ENCODE data around the gene SIRPB2.

SIRPB2 gene

DNA sequence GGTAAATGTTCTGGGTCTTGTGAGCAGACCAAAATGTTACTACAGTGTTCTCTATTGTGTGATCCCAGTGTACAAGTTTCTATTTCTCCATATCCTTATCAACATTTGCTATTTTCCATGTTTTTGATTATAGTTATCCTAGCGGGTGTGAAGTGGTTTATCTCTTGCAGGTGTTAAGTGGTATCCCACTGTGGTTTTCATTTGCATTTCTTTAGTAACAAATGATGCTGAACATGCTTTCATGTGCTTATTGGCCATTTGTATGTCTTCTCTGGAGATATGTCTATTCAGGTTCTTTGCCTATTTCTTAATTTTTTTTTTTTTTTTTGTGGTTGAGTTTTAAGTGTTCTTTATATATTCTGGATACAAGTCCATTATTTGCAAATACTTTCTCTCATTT, 60.1 kb downstream of the SIRPB2 start:
- no peak overlapping the region for H3K23ac ChIP-seq (ENCODE audit: low read depth, low read length, poor library complexity)
- no peak overlapping the region for H2BK5ac ChIP-seq (ENCODE audit: low read length)
- no peak overlapping the region for H2AFZ ChIP-seq (ENCODE audit: low read length)
- no peak overlapping the region for H3K27ac ChIP-seq (replicated peaks; ENCODE audit: low read length)
- H3K27me3 ChIP-seq (ENCODE audit: control insufficient read depth in 3 of 3, insufficient read depth in 3 of 3, low read depth in 1 of 3, low read length in 3 of 3): no peaks in the 10 kb centered on the region
- H3K4ac ChIP-seq (ENCODE audit: low read length): no peak overlapping the region
- no peak overlapping the region for H3K18ac ChIP-seq (ENCODE audit: low read length)
- H3K36me3 ChIP-seq (replicated peaks in 1 of 2; ENCODE audit: control insufficient read depth in 2 of 2, insufficient read depth in 2 of 2, low read length in 2 of 2): no peaks in the 10 kb centered on the region
- no peak overlapping the region for H3K4me3 ChIP-seq (ENCODE audit: low read length in 2 of 2)
- H2AK5ac ChIP-seq (ENCODE audit: low read depth, low read length): no peak overlapping the region
- H3K4me2 ChIP-seq (ENCODE audit: insufficient read depth, low read length, poor library complexity, severe bottlenecking): no peak overlapping the region
- DNase-seq (ENCODE audit: low spot score): no peak
- no peak overlapping the region for H2BK120ac ChIP-seq (ENCODE audit: low read depth, low read length)
- H4K91ac ChIP-seq (ENCODE audit: low read depth, low read length, poor library complexity): no peak overlapping the region
- peaks cover 0 to 20% of the 10 kb centered on the region in 2 donors for H3K9me3 ChIP-seq (replicated peaks in 1 of 2; ENCODE audit: control insufficient read depth in 2 of 2, insufficient read depth in 1 of 2, low read depth in 1 of 2, low read length in 2 of 2)
- H2BK15ac ChIP-seq (ENCODE audit: low read length): no peak overlapping the region
- H3K4me1 ChIP-seq (ENCODE audit: control insufficient read depth in 2 of 2, insufficient read depth in 1 of 2, low read depth in 1 of 2, low read length in 2 of 2): peaks cover 8 to 16% of the 10 kb centered on the region in 2 donors
- no peaks in the 10 kb centered on the region for H3K79me1 ChIP-seq (ENCODE audit: low read depth, low read length)
- no peak overlapping the region for H2BK12ac ChIP-seq (ENCODE audit: low read length)
- H4K8ac ChIP-seq (ENCODE audit: low read depth, low read length): no peak overlapping the region
- WGBS, 2 donors (ENCODE audit: extremely low coverage in 2 of 2, insufficient read length in 2 of 2, insufficient replicate concordance in 1 of 2): no CpG with 5 or more reads among the region's 1 CpG
- H3K14ac ChIP-seq (ENCODE audit: low read length): no peak overlapping the region
- no peak overlapping the region for H3K9ac ChIP-seq (ENCODE audit: low read depth, low read length, poor library complexity)

GRCh38 chr20:1430004-1430451, 61.2 kb downstream of the SIRPB2 start:
- H2BK120ac ChIP-seq (ENCODE audit: low read depth, low read length): no peak overlapping the region
- no peak overlapping the region for H3K4me2 ChIP-seq (ENCODE audit: insufficient read depth, low read length, poor library complexity, severe bottlenecking)
- H3K9me3 ChIP-seq (replicated peaks in 1 of 2; ENCODE audit: control insufficient read depth in 2 of 2, insufficient read depth in 1 of 2, low read depth in 1 of 2, low read length in 2 of 2): peaks cover 0 to 20% of the 10 kb centered on the region in 2 donors
- no peak overlapping the region for H2BK5ac ChIP-seq (ENCODE audit: low read length)
- H3K14ac ChIP-seq (ENCODE audit: low read length): no peak overlapping the region
- no peak overlapping the region for H3K23ac ChIP-seq (ENCODE audit: low read depth, low read length, poor library complexity)
- peaks cover 8 to 16% of the 10 kb centered on the region in 2 donors for H3K4me1 ChIP-seq (ENCODE audit: control insufficient read depth in 2 of 2, insufficient read depth in 1 of 2, low read depth in 1 of 2, low read length in 2 of 2)
- H3K36me3 ChIP-seq (replicated peaks in 1 of 2; ENCODE audit: control insufficient read depth in 2 of 2, insufficient read depth in 2 of 2, low read length in 2 of 2): no peaks in the 10 kb centered on the region
- H2BK12ac ChIP-seq (ENCODE audit: low read length): no peak overlapping the region
- no peak overlapping the region for H2AK5ac ChIP-seq (ENCODE audit: low read depth, low read length)
- no peaks in the 10 kb centered on the region for H3K27me3 ChIP-seq (ENCODE audit: control insufficient read depth in 3 of 3, insufficient read depth in 3 of 3, low read depth in 1 of 3, low read length in 3 of 3)
- no peak overlapping the region for H4K91ac ChIP-seq (ENCODE audit: low read depth, low read length, poor library complexity)
- no peak overlapping the region for H3K9ac ChIP-seq (ENCODE audit: low read depth, low read length, poor library complexity)
- H4K8ac ChIP-seq (ENCODE audit: low read depth, low read length): no peak overlapping the region
- no peak overlapping the region for H3K27ac ChIP-seq (replicated peaks; ENCODE audit: low read length)
- no peak for DNase-seq (ENCODE audit: low spot score)
- H2AFZ ChIP-seq (ENCODE audit: low read length): no peak overlapping the region
- H3K18ac ChIP-seq (ENCODE audit: low read length): no peak overlapping the region
- H3K79me1 ChIP-seq (ENCODE audit: low read depth, low read length): no peaks in the 10 kb centered on the region
- H3K4ac ChIP-seq (ENCODE audit: low read length): no peak overlapping the region
- no peak overlapping the region for H3K4me3 ChIP-seq (ENCODE audit: low read length in 2 of 2)
- WGBS, 2 donors (ENCODE audit: extremely low coverage in 2 of 2, insufficient read length in 2 of 2, insufficient replicate concordance in 1 of 2): no CpG with 5 or more reads among the region's 1 CpG
- no peak overlapping the region for H2BK15ac ChIP-seq (ENCODE audit: low read length)

GRCh38 chr20:1429143-1429728, 62.0 kb downstream of the SIRPB2 start:
- no peak overlapping the region for H2BK15ac ChIP-seq (ENCODE audit: low read length)
- no peak overlapping the region for H3K27ac ChIP-seq (replicated peaks; ENCODE audit: low read length)
- no peak overlapping the region for H4K91ac ChIP-seq (ENCODE audit: low read depth, low read length, poor library complexity)
- H3K9me3 ChIP-seq (replicated peaks in 1 of 2; ENCODE audit: control insufficient read depth in 2 of 2, insufficient read depth in 1 of 2, low read depth in 1 of 2, low read length in 2 of 2): peaks cover 0 to 16% of the 10 kb centered on the region in 2 donors
- no CpG with 5 or more reads among the region's 4 CpGs for WGBS, 2 donors (ENCODE audit: extremely low coverage in 2 of 2, insufficient read length in 2 of 2, insufficient replicate concordance in 1 of 2)
- no peak overlapping the region for H2BK120ac ChIP-seq (ENCODE audit: low read depth, low read length)
- H3K27me3 ChIP-seq (ENCODE audit: control insufficient read depth in 3 of 3, insufficient read depth in 3 of 3, low read depth in 1 of 3, low read length in 3 of 3): no peaks in the 10 kb centered on the region
- H3K9ac ChIP-seq (ENCODE audit: low read depth, low read length, poor library complexity): no peak overlapping the region
- no peak overlapping the region for H3K4me2 ChIP-seq (ENCODE audit: insufficient read depth, low read length, poor library complexity, severe bottlenecking)
- no peak overlapping the region for H3K4me3 ChIP-seq (ENCODE audit: low read length in 2 of 2)
- H2BK12ac ChIP-seq (ENCODE audit: low read length): no peak overlapping the region
- no peaks in the 10 kb centered on the region for H3K36me3 ChIP-seq (replicated peaks in 1 of 2; ENCODE audit: control insufficient read depth in 2 of 2, insufficient read depth in 2 of 2, low read length in 2 of 2)
- no peak overlapping the region for H3K18ac ChIP-seq (ENCODE audit: low read length)
- no peaks in the 10 kb centered on the region for H3K79me1 ChIP-seq (ENCODE audit: low read depth, low read length)
- H2AK5ac ChIP-seq (ENCODE audit: low read depth, low read length): no peak overlapping the region
- H3K23ac ChIP-seq (ENCODE audit: low read depth, low read length, poor library complexity): no peak overlapping the region
- H2BK5ac ChIP-seq (ENCODE audit: low read length): no peak overlapping the region
- H3K4ac ChIP-seq (ENCODE audit: low read length): no peak overlapping the region
- H3K14ac ChIP-seq (ENCODE audit: low read length): no peak overlapping the region
- no peak overlapping the region for H4K8ac ChIP-seq (ENCODE audit: low read depth, low read length)
- no peak for DNase-seq (ENCODE audit: low spot score)
- H2AFZ ChIP-seq (ENCODE audit: low read length): no peak overlapping the region
- peaks cover 8 to 19% of the 10 kb centered on the region in 2 donors for H3K4me1 ChIP-seq (ENCODE audit: control insufficient read depth in 2 of 2, insufficient read depth in 1 of 2, low read depth in 1 of 2, low read length in 2 of 2)

GRCh38 chr20:1427457-1428054, 63.7 kb downstream of the SIRPB2 start:
- no peak overlapping the region for H4K8ac ChIP-seq (ENCODE audit: low read depth, low read length)
- H3K4me3 ChIP-seq (ENCODE audit: low read length in 2 of 2): no peak overlapping the region
- no CpG with 5 or more reads among the region's 3 CpGs for WGBS, 2 donors (ENCODE audit: extremely low coverage in 2 of 2, insufficient read length in 2 of 2, insufficient replicate concordance in 1 of 2)
- peak; percentile 43 for DNase-seq (ENCODE audit: low spot score)
- peak overlapping the region; percentile 47 for H2AFZ ChIP-seq (ENCODE audit: low read length)
- H2BK120ac ChIP-seq (ENCODE audit: low read depth, low read length): no peak overlapping the region
- H3K27me3 ChIP-seq (ENCODE audit: control insufficient read depth in 3 of 3, insufficient read depth in 3 of 3, low read depth in 1 of 3, low read length in 3 of 3): no peaks in the 10 kb centered on the region
- H3K14ac ChIP-seq (ENCODE audit: low read length): no peak overlapping the region
- H3K9ac ChIP-seq (ENCODE audit: low read depth, low read length, poor library complexity): no peak overlapping the region
- H3K27ac ChIP-seq (replicated peaks; ENCODE audit: low read length): peak overlapping the region; percentile 17
- peaks cover 8 to 25% of the 10 kb centered on the region in 2 donors for H3K4me1 ChIP-seq (ENCODE audit: control insufficient read depth in 2 of 2, insufficient read depth in 1 of 2, low read depth in 1 of 2, low read length in 2 of 2)
- no peak overlapping the region for H2BK15ac ChIP-seq (ENCODE audit: low read length)
- H3K18ac ChIP-seq (ENCODE audit: low read length): no peak overlapping the region
- H3K23ac ChIP-seq (ENCODE audit: low read depth, low read length, poor library complexity): no peak overlapping the region
- H3K9me3 ChIP-seq (replicated peaks in 1 of 2; ENCODE audit: control insufficient read depth in 2 of 2, insufficient read depth in 1 of 2, low read depth in 1 of 2, low read length in 2 of 2): peaks cover 0 to 4% of the 10 kb centered on the region in 2 donors
- H3K79me1 ChIP-seq (ENCODE audit: low read depth, low read length): no peaks in the 10 kb centered on the region
- H4K91ac ChIP-seq (ENCODE audit: low read depth, low read length, poor library complexity): no peak overlapping the region
- H2AK5ac ChIP-seq (ENCODE audit: low read depth, low read length): no peak overlapping the region
- no peak overlapping the region for H3K4me2 ChIP-seq (ENCODE audit: insufficient read depth, low read length, poor library complexity, severe bottlenecking)
- no peaks in the 10 kb centered on the region for H3K36me3 ChIP-seq (replicated peaks in 1 of 2; ENCODE audit: control insufficient read depth in 2 of 2, insufficient read depth in 2 of 2, low read length in 2 of 2)
- H2BK12ac ChIP-seq (ENCODE audit: low read length): no peak overlapping the region
- H2BK5ac ChIP-seq (ENCODE audit: low read length): no peak overlapping the region
- H3K4ac ChIP-seq (ENCODE audit: low read length): no peak overlapping the region
